GM21423 (cell line): ENCODE measurements around the gene PIGU.
A peak's percentile ranks its signal among the peaks of the same experiment; 100 is the strongest.
"Not testable (repeated sequence)": the region's sequence is repeated elsewhere in the genome, so short reads cannot be mapped to it uniquely, and the experiment has no call there.

Source experiments
- ATAC-seq: cut with Tn5 transposase; IDR thresholded peaks from one replicate; pipeline ENCODE4 v1.9.1; 2021; ENCODE audit warnings: mild to moderate bottlenecking, moderate library complexity; ENCODE audit not compliant: unreplicated experiment

PIGU gene

GRCh38 chr20:34516247-34517113 is 160.4 kb downstream of the PIGU start, which contains the start of gene DYNLRB1:
TSS of gene DYNLRB1 (plus strand) at chr20:34516422. CDS start at chr20:34516459, 37 bp downstream.
- peak; percentile 66 for ATAC-seq

DNA sequence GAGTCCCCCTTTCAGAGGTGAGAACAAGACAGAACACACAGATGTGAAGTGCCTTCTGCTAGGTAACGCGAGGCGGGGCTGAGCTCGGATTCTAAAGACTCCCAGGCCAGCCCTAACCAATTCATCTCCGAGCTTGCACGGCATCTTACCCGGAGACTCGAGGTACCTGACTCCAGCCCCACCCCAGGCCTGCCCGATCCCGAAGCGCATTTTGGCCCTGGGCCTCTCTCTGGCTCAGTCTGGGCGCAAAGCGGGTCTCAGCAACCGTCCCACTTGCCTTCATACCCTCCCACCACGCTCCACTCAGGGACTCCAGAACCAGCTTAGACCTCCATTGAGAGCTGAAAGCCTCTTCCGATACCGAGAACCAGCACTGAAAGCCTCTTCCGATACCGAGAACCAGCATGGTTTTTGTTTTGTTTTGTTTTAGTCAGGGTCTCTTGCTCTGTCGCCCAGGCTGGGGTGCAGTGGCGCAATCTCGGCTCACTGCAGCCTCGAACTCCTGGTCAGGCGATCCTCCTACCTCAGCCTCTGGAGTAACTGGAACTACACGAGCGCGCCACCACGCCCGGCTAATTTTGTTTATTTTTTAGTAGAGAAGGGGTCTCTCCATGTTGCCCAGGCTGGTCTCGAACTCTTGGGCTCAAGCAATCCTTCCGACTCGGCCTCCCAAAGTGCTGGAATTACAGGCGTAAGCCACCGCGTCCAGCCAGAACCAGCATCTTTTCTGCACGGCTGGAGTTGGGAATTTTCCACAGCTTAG is 161.2 kb downstream of the PIGU start:
- peak; percentile 50 for ATAC-seq

- no peak for ATAC-seq
Measured at GRCh38 chr20:34514897-34515483, 161.9 kb downstream of the PIGU start.

- ATAC-seq = not testable (repeated sequence)
Measured at GRCh38 chr20:34514034-34514433, 162.9 kb downstream of the PIGU start.

DNA sequence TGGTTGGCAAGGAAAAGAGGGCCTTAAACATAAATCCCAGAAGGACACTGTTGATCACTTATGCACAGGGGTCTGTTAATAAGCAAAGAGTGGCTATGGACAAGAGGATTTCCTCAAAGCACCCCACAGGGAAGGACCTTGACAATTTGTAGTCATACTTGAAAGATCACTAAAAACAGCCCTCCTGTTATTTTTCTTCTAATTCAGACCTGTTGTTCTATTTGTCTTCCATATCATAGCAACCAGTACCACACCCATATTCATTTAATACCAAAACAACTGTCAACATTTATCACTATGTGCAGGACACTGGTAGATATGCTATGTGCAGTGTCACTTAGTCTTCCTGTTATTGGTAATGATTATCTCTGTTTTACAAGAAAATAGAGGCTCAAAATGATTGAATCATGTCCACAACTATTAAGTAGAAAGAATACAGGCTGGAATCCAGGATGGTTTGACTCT is 163.9 kb downstream of the PIGU start:
- no peak for ATAC-seq

DNA sequence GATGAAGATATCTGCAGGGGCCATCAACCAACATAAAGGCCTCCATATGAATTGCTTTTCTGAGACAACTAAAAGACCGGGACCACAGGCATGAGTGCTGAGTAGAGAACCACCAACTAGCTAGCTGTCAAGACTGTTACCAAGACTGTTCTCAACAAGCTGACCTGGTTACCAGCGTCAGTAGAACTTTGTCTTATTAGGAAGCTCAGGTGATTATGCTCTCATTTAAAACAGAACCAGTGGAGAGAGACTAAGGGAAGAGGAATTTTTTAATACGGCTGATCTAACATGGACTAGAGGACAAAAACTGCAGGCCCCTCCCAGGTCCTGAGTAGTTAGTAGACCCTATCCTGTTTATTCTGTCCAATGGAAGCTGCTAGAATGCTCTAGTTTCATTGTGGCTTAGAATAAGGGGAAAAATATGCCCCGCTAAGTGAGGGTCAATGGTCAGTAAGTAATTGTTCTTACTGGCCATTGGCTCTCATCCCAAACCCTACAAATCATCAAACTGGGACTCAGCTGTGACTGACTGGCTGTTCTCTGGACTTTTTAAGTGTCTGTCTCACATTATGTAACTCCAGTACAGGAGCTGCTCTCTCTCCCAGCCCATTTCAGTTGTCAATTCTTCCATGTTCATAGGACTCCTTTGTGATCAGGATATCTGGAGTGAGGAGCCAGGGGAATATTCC is 164.5 kb downstream of the PIGU start:
- ATAC-seq = no peak

DNA sequence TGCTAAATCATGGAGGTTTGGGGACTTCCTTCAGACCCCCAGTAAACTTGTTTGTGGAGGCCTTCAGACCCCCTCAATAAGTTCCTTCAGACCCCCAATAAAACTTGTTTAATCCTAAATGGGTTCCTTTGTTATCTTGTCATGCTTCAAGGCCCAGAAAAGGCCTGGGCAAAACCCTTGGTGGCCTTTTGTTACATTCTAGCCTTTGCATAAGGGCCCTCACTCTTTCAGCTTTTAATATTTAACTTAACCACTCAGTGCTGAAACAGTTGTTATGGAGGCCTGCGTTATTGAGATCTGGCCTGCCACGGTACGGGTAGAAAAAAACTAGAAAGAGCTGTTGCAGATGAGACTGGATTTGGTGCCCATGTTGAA is 165.0 kb downstream of the PIGU start:
- ATAC-seq = no peak

- no peak for ATAC-seq
Measured at GRCh38 chr20:34510575-34510974, 166.3 kb downstream of the PIGU start.
